HepG2 (cell line): Measurements from ENCODE around the gene GAS1. TPM values are rescaled to one million over a fixed set of nuclear protein-coding genes. Genes with fewer than 3 reads are reported as not detected.

Experiments
- ATAC-seq: fragments of 200-7000 bp; cut with Tn5 transposase; 3 replicates; pipeline ENCODE4 v1.9.1; 2020; ENCODE audit warnings: mild to moderate bottlenecking, moderate library complexity
- BruUV-seq: library from RNA; stranded (reverse); fragments of 400-500 nt; replicated peaks from 2 replicates; lab custom pipeline; 2021; lab: Mats Ljungman, UMichigan
- CTCF ChIA-PET: fragments of 300-600 bp; formaldehyde crosslinking; extraction: SDS; loops from one replicate; lab custom pipeline; 2021; ENCODE audit warnings: low total read pairs, inconsistent platforms, low intra/inter-chr PET ratio; lab: Yijun Ruan, JAX
- POLR2A ChIA-PET: fragments of 350-600 bp; sonication (Branson Sonifier 250); formaldehyde crosslinking; loops from one replicate; lab custom pipeline; 2020; ENCODE audit warnings: antibody characterized with exemption, inconsistent platforms; lab: Yijun Ruan, JAX
- DNase-seq: peaks from one replicate; pipeline ENCODE4 v3.0.0-alpha.2; 2015; ENCODE audit warnings: low spot score
- FAIRE-seq: peaks from 3 replicates; lab custom pipeline; 2011; peaks lifted over from hg19 to GRCh38; lab: Jason Lieb, UNC
- H2AFZ ChIP-seq: one replicate; pipeline ENCODE4 v1.6.1; 2011; ENCODE audit warnings: low read length, inconsistent platforms
- H3K27ac ChIP-seq: fragments of 300-600 bp; 3 replicates; pipeline ENCODE4 v1.8.0; 2011; ENCODE audit warnings: mixed run types, mild to moderate bottlenecking, mixed read lengths, low read length, inconsistent platforms; ENCODE audit not compliant: insufficient read depth; ENCODE audit errors: extremely low read length
- H3K27me3 ChIP-seq, 2 experiments: fragments of 200-600 bp in 1 of 2; 2 replicates in 1 of 2; 3 replicates in 1 of 2; pipeline versions ENCODE4 v1.6.0 to v1.8.0; 2011; ENCODE audit warnings: low read length in 2 of 2, mild to moderate bottlenecking in 2 of 2, moderate library complexity in 2 of 2, inconsistent platforms in 1 of 2; ENCODE audit not compliant: insufficient read depth in 2 of 2, control insufficient read depth in 1 of 2
- H3K36me3 ChIP-seq, 2 experiments: fragments of 200-600 bp in 1 of 2; replicated peaks in 1 of 2; 2 replicates in 1 of 2; 3 replicates in 1 of 2; pipeline versions ENCODE4 v1.5.1 to v1.8.0; 2011; ENCODE audit warnings: low read length in 2 of 2, inconsistent platforms in 1 of 2; ENCODE audit not compliant: insufficient read depth in 2 of 2, control insufficient read depth in 1 of 2
- H3K4me1 ChIP-seq: 2 replicates; pipeline ENCODE4 v1.5.1; 2012; ENCODE audit warnings: low read length, inconsistent platforms; ENCODE audit not compliant: insufficient read depth
- H3K4me2 ChIP-seq: 2 replicates; pipeline ENCODE4 v1.6.0; 2011; ENCODE audit warnings: low read depth, low read length, inconsistent platforms
- H3K4me3 ChIP-seq, 3 experiments: fragments of 200-600 bp in 1 of 3; sonication (generic), shearing (Covaris generic) in 1 of 3; replicated peaks in 1 of 3; 2 replicates each; pipeline ENCODE4 v1.5.1; 2011 to 2016; ENCODE audit warnings: low read length in 3 of 3, inconsistent platforms in 2 of 3, low read depth in 2 of 3, mild to moderate bottlenecking in 2 of 3, control low read depth in 1 of 3, mixed read lengths in 1 of 3; ENCODE audit not compliant: insufficient read depth in 1 of 3
- H3K79me2 ChIP-seq: one replicate; pipeline ENCODE4 v1.6.1; 2011; ENCODE audit warnings: low read length, inconsistent platforms; ENCODE audit not compliant: insufficient read depth
- H3K9ac ChIP-seq: 2 replicates; pipeline ENCODE4 v1.6.0; 2011; ENCODE audit warnings: mild to moderate bottlenecking, low read depth, low read length, inconsistent platforms; ENCODE audit not compliant: insufficient read depth
- H3K9me3 ChIP-seq: 2 replicates; pipeline ENCODE4 v1.5.1; 2012; ENCODE audit warnings: mild to moderate bottlenecking, low read length
- H4K20me1 ChIP-seq: 2 replicates; pipeline ENCODE4 v1.6.0; 2011; ENCODE audit warnings: inconsistent platforms, mild to moderate bottlenecking, low read length, moderate library complexity; ENCODE audit not compliant: insufficient read depth
- AKAP8 ChIP-seq: sonication (generic); formaldehyde crosslinking; IDR thresholded peaks from 2 replicates; pipeline ENCODE4 v1.5.1; 2020; ENCODE audit warnings: mild to moderate bottlenecking, missing genetic modification reagents
- FUBP1 ChIP-seq: sonication (generic); formaldehyde crosslinking; IDR thresholded peaks from 2 replicates; pipeline ENCODE4 v1.5.1; 2020; ENCODE audit warnings: missing genetic modification reagents, mild to moderate bottlenecking, borderline replicate concordance
- HES4 ChIP-seq: sonication (generic); formaldehyde crosslinking; IDR thresholded peaks from 2 replicates; pipeline ENCODE4 v1.9.0; 2021; ENCODE audit warnings: mild to moderate bottlenecking, missing genetic modification reagents, borderline replicate concordance
- HNRNPUL1 ChIP-seq: fragments of 200-400 bp; formaldehyde crosslinking; IDR thresholded peaks from 2 replicates; pipeline ENCODE4 v1.6.1; 2017; ENCODE audit warnings: low read depth, mild to moderate bottlenecking, low read length, moderate library complexity
- KDM2A ChIP-seq: sonication (generic); formaldehyde crosslinking; IDR thresholded peaks from 2 replicates; pipeline ENCODE4 v1.4.0; 2020; ENCODE audit warnings: low read depth, missing genetic modification reagents, borderline replicate concordance
- PATZ1 ChIP-seq: sonication (generic); formaldehyde crosslinking; IDR thresholded peaks from 2 replicates; pipeline ENCODE4 v1.4.0; 2020; ENCODE audit warnings: missing genetic modification reagents
- TP53 ChIP-seq: sonication (generic); formaldehyde crosslinking; conservative IDR thresholded peaks from 2 replicates; pipeline ENCODE4 v1.4.0; 2020; ENCODE audit warnings: missing genetic modification reagents
- ZNF407 ChIP-seq: sonication (generic); formaldehyde crosslinking; IDR thresholded peaks from one replicate; pipeline ENCODE4 v1.5.1; 2020; ENCODE audit warnings: mild to moderate bottlenecking, missing genetic modification reagents; ENCODE audit errors: not compliant biosample characterization
- ZNF446 ChIP-seq: sonication (generic); formaldehyde crosslinking; IDR thresholded peaks from 2 replicates; pipeline ENCODE4 v1.5.0; 2020; ENCODE audit warnings: mild to moderate bottlenecking, missing genetic modification reagents
- ZNF75D ChIP-seq: sonication (generic); formaldehyde crosslinking; IDR thresholded peaks from 2 replicates; pipeline ENCODE4 v1.8.1; 2023; ENCODE audit warnings: missing genetic modification reagents, mild to moderate bottlenecking, borderline replicate concordance
- ZNF878 ChIP-seq: sonication (generic); formaldehyde crosslinking; IDR thresholded peaks from 2 replicates; pipeline ENCODE4 v1.8.1; 2023; ENCODE audit warnings: mild to moderate bottlenecking, missing genetic modification reagents, moderate library complexity
- WGBS: methylation state at CpG from one replicate; pipeline ENCODE4 v1.1.6; 2017; ENCODE audit warnings: low lambda C conversion rate; 5-methylcytosine and 5-hydroxymethylcytosine counted together
- in situ Hi-C: cut with HindIII; loops from 2 replicates; pipeline ENCODE4 v1.10.0; 2017; ENCODE audit warnings: low pct_unique_long_range_greater_than_20kb; ENCODE audit not compliant: extremely low pct_ligation_motif_present
- intact Hi-C: fragments of 100-400 bp; cut with micrococcal nuclease; formaldehyde crosslinking; loops from one replicate; pipeline ENCODE4 v1.10.0; 2022; ENCODE audit not compliant: unreplicated experiment
- polyA plus RNA-seq, 8 experiments: library from polyadenylated mRNA; depleted of rRNA in 3 of 8; stranded (reverse) in 7 of 8; unstranded in 1 of 8; fragments of >200 nt; fragmentation: Illumina TruSeq in 4 of 8; extraction: Trizol in 4 of 8; gene quantifications; 2 replicates each; pipeline versions ENCODE4 v1.2.1 to v1.2.3, GENCODE V29; 2011 to 2016; ENCODE audit warnings: low read depth in 4 of 8, missing spikeins in 1 of 8, mixed read lengths in 1 of 8; ENCODE audit not compliant: insufficient read depth in 1 of 8
- total RNA-seq, 5 experiments: library from RNA; depleted of rRNA; stranded (reverse); fragments of >200 nt; fragmentation: Illumina TruSeq; extraction: Trizol; gene quantifications; 2 replicates each; pipeline ENCODE4 v1.2.3, GENCODE V29; 2016; ENCODE audit warnings: low read depth in 1 of 5

The GAS1 gene
- total and polyA plus RNA-seq, 2 of the 13 experiments (the other 11 are each of a cell fraction or from before 2014, with no cell fraction given) = not detected

GRCh38 chr9:86994231-86994630 lies 46.9 kb upstream of the GAS1 start:
- in situ Hi-C loops (no loop called here), intact Hi-C loops (no loop called here)
- H2AFZ ChIP-seq = no peak overlapping the region
- H3K27ac ChIP-seq = no peak overlapping the region
- H3K4me1 ChIP-seq = no peaks in the 10 kb centered on the region
- H4K20me1 ChIP-seq = no peaks in the 10 kb centered on the region
- no peaks in the 10 kb centered on the region for H3K79me2 ChIP-seq
- DNase-seq (no peak), ATAC-seq (no peak), FAIRE-seq (no peak)
- H3K36me3 ChIP-seq = no peaks in the 10 kb centered on the region
- H3K9ac ChIP-seq = no peak overlapping the region
- BruUV-seq = no TSS peak
- H3K9me3 ChIP-seq = no peaks in the 10 kb centered on the region
- WGBS = 0% methylated on average over 1 of the region's 1 CpG
- H3K4me2 ChIP-seq = no peak overlapping the region
- no peaks in the 10 kb centered on the region for H3K27me3 ChIP-seq
- H3K4me3 ChIP-seq = no peak overlapping the region
- TF ChIP-seq PATZ1 (CRISPR knock-in tag) = no peak
- TF ChIP-seq ZNF407 = no peak
- no peak for TF ChIP-seq ZNF446 (CRISPR knock-in tag)
- TF ChIP-seq FUBP1 = no peak
- TF ChIP-seq HES4 = no peak
- no peak for TF ChIP-seq ZNF75D (CRISPR knock-in tag)
- TF ChIP-seq ZNF878 (CRISPR knock-in tag) = no peak
- no peak for TF ChIP-seq AKAP8 (CRISPR knock-in tag)
- TF ChIP-seq TP53 = no peak
- TF ChIP-seq HNRNPUL1 = no peak
- TF ChIP-seq KDM2A (CRISPR knock-in tag) = no peak
- ChIA-PET CTCF (no interaction called here), POLR2A (no interaction called here)
